Measurements from ENCODE around the gene GALNS.

DNA sequence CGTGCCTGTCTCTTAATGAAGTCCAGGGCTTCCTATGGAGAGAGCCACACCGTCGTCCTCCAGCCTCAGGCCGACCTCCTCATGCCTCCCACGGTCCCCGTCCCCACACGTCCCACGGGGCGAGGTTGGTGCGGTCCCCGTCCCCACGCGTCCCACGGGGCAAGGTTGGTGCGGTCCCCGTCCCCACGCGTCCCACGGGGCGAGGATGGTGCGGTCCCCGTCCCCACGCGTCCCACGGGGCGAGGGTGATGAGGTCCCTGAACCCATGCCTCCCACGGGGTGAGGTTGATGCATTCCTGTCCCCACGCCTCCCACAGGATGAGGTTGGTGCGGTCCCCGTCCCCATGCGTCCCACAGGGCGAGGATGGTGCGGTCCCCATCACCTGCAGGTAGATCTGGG is 20.9 kb downstream of the GALNS start:
- TF ChIP-seq SUZ12 (IDR thresholded peaks at IDR 0.05; ENCODE audit: extremely low read depth, insufficient read depth, insufficient read length) (no peak), YY1 (IDR thresholded peaks at IDR 0.05; ENCODE audit: insufficient read depth, insufficient read length) (no peak)

Measured in NT2/D1 (cell line).